HepG2 (cell line): ENCODE data around the gene TJP3. TPM values are rescaled to one million over a fixed set of nuclear protein-coding genes. Genes with fewer than 3 reads are reported as not detected.
A peak's percentile ranks its signal among the peaks of the same experiment; 100 is the strongest.

Source experiments
- ATAC-seq: fragments of 200-7000 bp; cut with Tn5 transposase; 3 replicates; pipeline ENCODE4 v1.9.1; 2020; ENCODE audit warnings: mild to moderate bottlenecking, moderate library complexity
- BruUV-seq: library from RNA; stranded (reverse); fragments of 400-500 nt; replicated peaks from 2 replicates; lab custom pipeline; 2021; lab: Mats Ljungman, UMichigan
- CTCF ChIA-PET: fragments of 300-600 bp; formaldehyde crosslinking; extraction: SDS; loops from one replicate; lab custom pipeline; 2021; ENCODE audit warnings: low total read pairs, inconsistent platforms, low intra/inter-chr PET ratio; lab: Yijun Ruan, JAX
- POLR2A ChIA-PET: fragments of 350-600 bp; sonication (Branson Sonifier 250); formaldehyde crosslinking; loops from one replicate; lab custom pipeline; 2020; ENCODE audit warnings: antibody characterized with exemption, inconsistent platforms; lab: Yijun Ruan, JAX
- DNase-seq: peaks from one replicate; pipeline ENCODE4 v3.0.0-alpha.2; 2015; ENCODE audit warnings: low spot score
- FAIRE-seq: peaks from 3 replicates; lab custom pipeline; 2011; peaks lifted over from hg19 to GRCh38; lab: Jason Lieb, UNC
- H2AFZ ChIP-seq: one replicate; pipeline ENCODE4 v1.6.1; 2011; ENCODE audit warnings: low read length, inconsistent platforms
- H3K27ac ChIP-seq: fragments of 300-600 bp; 3 replicates; pipeline ENCODE4 v1.8.0; 2011; ENCODE audit warnings: mixed run types, mild to moderate bottlenecking, mixed read lengths, low read length, inconsistent platforms; ENCODE audit not compliant: insufficient read depth; ENCODE audit errors: extremely low read length
- H3K27me3 ChIP-seq, 2 experiments: fragments of 200-600 bp in 1 of 2; 2 replicates in 1 of 2; 3 replicates in 1 of 2; pipeline versions ENCODE4 v1.6.0 to v1.8.0; 2011; ENCODE audit warnings: low read length in 2 of 2, mild to moderate bottlenecking in 2 of 2, moderate library complexity in 2 of 2, inconsistent platforms in 1 of 2; ENCODE audit not compliant: insufficient read depth in 2 of 2, control insufficient read depth in 1 of 2
- H3K36me3 ChIP-seq, 2 experiments: fragments of 200-600 bp in 1 of 2; replicated peaks in 1 of 2; 2 replicates in 1 of 2; 3 replicates in 1 of 2; pipeline versions ENCODE4 v1.5.1 to v1.8.0; 2011; ENCODE audit warnings: low read length in 2 of 2, inconsistent platforms in 1 of 2; ENCODE audit not compliant: insufficient read depth in 2 of 2, control insufficient read depth in 1 of 2
- H3K4me1 ChIP-seq: 2 replicates; pipeline ENCODE4 v1.5.1; 2012; ENCODE audit warnings: low read length, inconsistent platforms; ENCODE audit not compliant: insufficient read depth
- H3K4me2 ChIP-seq: 2 replicates; pipeline ENCODE4 v1.6.0; 2011; ENCODE audit warnings: low read depth, low read length, inconsistent platforms
- H3K4me3 ChIP-seq, 3 experiments: fragments of 200-600 bp in 1 of 3; sonication (generic), shearing (Covaris generic) in 1 of 3; replicated peaks in 1 of 3; 2 replicates each; pipeline ENCODE4 v1.5.1; 2011 to 2016; ENCODE audit warnings: low read length in 3 of 3, inconsistent platforms in 2 of 3, low read depth in 2 of 3, mild to moderate bottlenecking in 2 of 3, control low read depth in 1 of 3, mixed read lengths in 1 of 3; ENCODE audit not compliant: insufficient read depth in 1 of 3
- H3K79me2 ChIP-seq: one replicate; pipeline ENCODE4 v1.6.1; 2011; ENCODE audit warnings: low read length, inconsistent platforms; ENCODE audit not compliant: insufficient read depth
- H3K9ac ChIP-seq: 2 replicates; pipeline ENCODE4 v1.6.0; 2011; ENCODE audit warnings: mild to moderate bottlenecking, low read depth, low read length, inconsistent platforms; ENCODE audit not compliant: insufficient read depth
- H3K9me3 ChIP-seq: 2 replicates; pipeline ENCODE4 v1.5.1; 2012; ENCODE audit warnings: mild to moderate bottlenecking, low read length
- H4K20me1 ChIP-seq: 2 replicates; pipeline ENCODE4 v1.6.0; 2011; ENCODE audit warnings: inconsistent platforms, mild to moderate bottlenecking, low read length, moderate library complexity; ENCODE audit not compliant: insufficient read depth
- ATAD3A ChIP-seq: sonication (generic); formaldehyde crosslinking; IDR thresholded peaks from 2 replicates; pipeline ENCODE4 v1.4.0; 2020; ENCODE audit warnings: missing genetic modification reagents
- FOXM1 ChIP-seq: sonication (generic); formaldehyde crosslinking; IDR thresholded peaks from 2 replicates; pipeline ENCODE4 v1.5.0; 2020; ENCODE audit warnings: missing genetic modification reagents
- ZNF629 ChIP-seq: sonication (generic); formaldehyde crosslinking; conservative IDR thresholded peaks from 2 replicates; pipeline ENCODE4 v1.5.0; 2020; ENCODE audit warnings: missing genetic modification reagents
- WGBS: methylation state at CpG from one replicate; pipeline ENCODE4 v1.1.6; 2017; ENCODE audit warnings: low lambda C conversion rate; 5-methylcytosine and 5-hydroxymethylcytosine counted together
- in situ Hi-C: cut with HindIII; loops from 2 replicates; pipeline ENCODE4 v1.10.0; 2017; ENCODE audit warnings: low pct_unique_long_range_greater_than_20kb; ENCODE audit not compliant: extremely low pct_ligation_motif_present
- intact Hi-C: fragments of 100-400 bp; cut with micrococcal nuclease; formaldehyde crosslinking; loops from one replicate; pipeline ENCODE4 v1.10.0; 2022; ENCODE audit not compliant: unreplicated experiment
- polyA plus RNA-seq, 8 experiments: library from polyadenylated mRNA; depleted of rRNA in 3 of 8; stranded (reverse) in 7 of 8; unstranded in 1 of 8; fragments of >200 nt; fragmentation: Illumina TruSeq in 4 of 8; extraction: Trizol in 4 of 8; gene quantifications; 2 replicates each; pipeline versions ENCODE4 v1.2.1 to v1.2.3, GENCODE V29; 2011 to 2016; ENCODE audit warnings: low read depth in 4 of 8, missing spikeins in 1 of 8, mixed read lengths in 1 of 8; ENCODE audit not compliant: insufficient read depth in 1 of 8
- total RNA-seq, 5 experiments: library from RNA; depleted of rRNA; stranded (reverse); fragments of >200 nt; fragmentation: Illumina TruSeq; extraction: Trizol; gene quantifications; 2 replicates each; pipeline ENCODE4 v1.2.3, GENCODE V29; 2016; ENCODE audit warnings: low read depth in 1 of 5
- TF ChIP-seq, protein P1 (sequence below): sonication (generic); formaldehyde crosslinking; IDR thresholded peaks from 2 replicates; pipeline ENCODE4 v1.5.1; 2020; ENCODE audit warnings: mild to moderate bottlenecking, missing genetic modification reagents, moderate library complexity

TJP3 gene
- total and polyA plus RNA-seq, 2 of the 13 experiments (the other 11 are each of a cell fraction or from before 2014, with no cell fraction given) = 2.3 to 21.5 TPM

DNA sequence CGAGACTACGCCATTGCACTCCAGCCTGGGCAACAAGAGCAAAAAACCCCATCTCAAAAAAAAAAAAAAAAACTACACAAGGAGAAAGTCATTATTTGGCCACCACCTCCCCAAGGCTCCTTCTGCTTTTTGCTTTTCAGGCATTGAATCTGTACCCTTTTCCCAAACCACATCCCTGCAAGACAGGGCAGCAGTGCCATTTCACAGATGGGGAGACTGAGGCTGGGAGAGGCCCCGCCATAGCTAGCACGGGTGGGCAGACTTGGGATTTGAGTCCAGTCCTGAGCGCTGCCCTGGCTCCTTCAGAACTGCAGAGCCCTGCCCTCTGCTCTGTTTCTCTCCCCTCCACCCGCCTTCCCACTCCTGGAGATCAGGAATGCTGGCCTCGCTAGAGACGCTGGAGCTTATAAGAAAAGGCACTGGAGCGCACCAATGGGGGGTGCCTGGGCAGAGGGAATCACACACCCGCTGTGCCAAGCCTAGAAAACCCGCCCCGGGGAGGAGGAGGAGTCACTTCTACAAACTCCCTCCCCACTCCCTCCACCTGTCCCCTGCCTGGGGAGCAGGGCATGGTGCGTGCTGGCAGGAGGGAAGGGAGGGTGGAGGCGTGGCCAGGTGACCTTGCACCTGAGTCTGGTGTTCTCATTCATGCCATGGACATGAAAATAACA is 17.6 kb downstream of the TJP3 start:
- DNase-seq (no peak), ATAC-seq (no peak), FAIRE-seq (no peak)
- H3K27ac ChIP-seq = no peak overlapping the region
- TF ChIP-seq, protein P1, sequence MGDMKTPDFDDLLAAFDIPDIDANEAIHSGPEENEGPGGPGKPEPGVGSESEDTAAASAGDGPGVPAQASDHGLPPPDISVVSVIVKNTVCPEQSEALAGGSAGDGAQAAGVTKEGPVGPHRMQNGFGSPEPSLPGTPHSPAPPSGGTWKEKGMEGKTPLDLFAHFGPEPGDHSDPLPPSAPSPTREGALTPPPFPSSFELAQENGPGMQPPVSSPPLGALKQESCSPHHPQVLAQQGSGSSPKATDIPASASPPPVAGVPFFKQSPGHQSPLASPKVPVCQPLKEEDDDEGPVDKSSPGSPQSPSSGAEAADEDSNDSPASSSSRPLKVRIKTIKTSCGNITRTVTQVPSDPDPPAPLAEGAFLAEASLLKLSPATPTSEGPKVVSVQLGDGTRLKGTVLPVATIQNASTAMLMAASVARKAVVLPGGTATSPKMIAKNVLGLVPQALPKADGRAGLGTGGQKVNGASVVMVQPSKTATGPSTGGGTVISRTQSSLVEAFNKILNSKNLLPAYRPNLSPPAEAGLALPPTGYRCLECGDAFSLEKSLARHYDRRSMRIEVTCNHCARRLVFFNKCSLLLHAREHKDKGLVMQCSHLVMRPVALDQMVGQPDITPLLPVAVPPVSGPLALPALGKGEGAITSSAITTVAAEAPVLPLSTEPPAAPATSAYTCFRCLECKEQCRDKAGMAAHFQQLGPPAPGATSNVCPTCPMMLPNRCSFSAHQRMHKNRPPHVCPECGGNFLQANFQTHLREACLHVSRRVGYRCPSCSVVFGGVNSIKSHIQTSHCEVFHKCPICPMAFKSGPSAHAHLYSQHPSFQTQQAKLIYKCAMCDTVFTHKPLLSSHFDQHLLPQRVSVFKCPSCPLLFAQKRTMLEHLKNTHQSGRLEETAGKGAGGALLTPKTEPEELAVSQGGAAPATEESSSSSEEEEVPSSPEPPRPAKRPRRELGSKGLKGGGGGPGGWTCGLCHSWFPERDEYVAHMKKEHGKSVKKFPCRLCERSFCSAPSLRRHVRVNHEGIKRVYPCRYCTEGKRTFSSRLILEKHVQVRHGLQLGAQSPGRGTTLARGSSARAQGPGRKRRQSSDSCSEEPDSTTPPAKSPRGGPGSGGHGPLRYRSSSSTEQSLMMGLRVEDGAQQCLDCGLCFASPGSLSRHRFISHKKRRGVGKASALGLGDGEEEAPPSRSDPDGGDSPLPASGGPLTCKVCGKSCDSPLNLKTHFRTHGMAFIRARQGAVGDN (CRISPR knock-in tag) = 0 out of 2 replicates have a peak, but pooled peaks have one; percentile 15
- TF ChIP-seq ZNF629 (CRISPR knock-in tag) (peak; percentile 85), FOXM1 (CRISPR knock-in tag) (no peak), ATAD3A (CRISPR knock-in tag) (no peak)
- intact Hi-C loops = no loop called here
- 69% methylated on average over 14 of the region's 14 CpGs for WGBS
- H3K4me2 ChIP-seq = no peak overlapping the region
- POLR2A ChIA-PET = no interaction called here
- H3K4me1 ChIP-seq = peaks cover 12% of the 10 kb centered on the region
- no peak overlapping the region for H2AFZ ChIP-seq
- no peaks in the 10 kb centered on the region for H4K20me1 ChIP-seq
- no peak overlapping the region for H3K9ac ChIP-seq
- no peaks in the 10 kb centered on the region for H3K36me3 ChIP-seq
- H3K9me3 ChIP-seq = no peaks in the 10 kb centered on the region
- no peaks in the 10 kb centered on the region for H3K27me3 ChIP-seq
- CTCF ChIA-PET = no interaction called here
- BruUV-seq = no TSS peak
- H3K4me3 ChIP-seq = no peak overlapping the region
- H3K79me2 ChIP-seq = no peaks in the 10 kb centered on the region
- in situ Hi-C loops = no loop called here
